ENCODE data around the gene EEF1A1.

Gene EEF1A1

DNA sequence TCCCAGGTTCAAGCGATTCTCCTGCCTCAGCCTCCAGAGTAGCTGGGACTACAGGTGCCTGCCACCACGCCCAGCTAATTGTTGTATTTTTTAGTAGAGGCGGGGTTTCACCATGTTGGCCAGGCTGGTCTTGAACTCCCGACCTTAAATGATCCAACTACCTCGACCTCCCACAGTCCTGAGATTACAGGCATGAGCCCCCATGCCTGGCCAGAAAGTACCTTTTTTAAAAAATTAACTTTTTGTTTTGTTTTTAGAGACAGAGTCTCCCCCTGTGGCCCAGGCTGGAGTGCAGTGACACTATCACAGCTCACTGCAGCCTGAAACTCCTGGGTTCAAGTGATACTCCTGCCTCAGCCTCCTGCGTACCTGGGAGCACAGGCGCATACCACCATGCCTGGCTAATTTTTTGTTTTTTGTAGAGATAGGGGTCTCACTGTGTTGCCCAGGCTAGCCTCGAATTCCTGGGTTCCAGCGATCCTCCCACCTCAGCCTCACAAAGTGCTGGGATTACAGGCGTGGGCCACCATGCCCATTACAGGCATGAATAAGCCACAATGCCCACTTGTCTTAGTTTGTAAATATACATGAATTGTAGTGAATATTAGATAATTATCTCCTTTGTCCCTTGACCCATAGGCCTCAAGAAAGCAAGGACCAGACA, 17.4 kb upstream of the EEF1A1 start:
- TF ChIP-seq SIN3A (IDR thresholded peaks at IDR 0.05; ENCODE audit: borderline replicate concordance, insufficient read depth, low read length) (no peak), FOXP2 (optimal IDR thresholded peaks at IDR 0.05; ENCODE audit: borderline replicate concordance, extremely low read depth, extremely low read length, insufficient read depth) (no peak), TAF1 (IDR thresholded peaks at IDR 0.05; ENCODE audit: borderline replicate concordance, insufficient read depth, low read length) (no peak), POLR2AphosphoS5 (IDR thresholded peaks at IDR 0.05; ENCODE audit: low read depth, low read length) (no peak)
- TF ChIP-seq, protein P1, sequence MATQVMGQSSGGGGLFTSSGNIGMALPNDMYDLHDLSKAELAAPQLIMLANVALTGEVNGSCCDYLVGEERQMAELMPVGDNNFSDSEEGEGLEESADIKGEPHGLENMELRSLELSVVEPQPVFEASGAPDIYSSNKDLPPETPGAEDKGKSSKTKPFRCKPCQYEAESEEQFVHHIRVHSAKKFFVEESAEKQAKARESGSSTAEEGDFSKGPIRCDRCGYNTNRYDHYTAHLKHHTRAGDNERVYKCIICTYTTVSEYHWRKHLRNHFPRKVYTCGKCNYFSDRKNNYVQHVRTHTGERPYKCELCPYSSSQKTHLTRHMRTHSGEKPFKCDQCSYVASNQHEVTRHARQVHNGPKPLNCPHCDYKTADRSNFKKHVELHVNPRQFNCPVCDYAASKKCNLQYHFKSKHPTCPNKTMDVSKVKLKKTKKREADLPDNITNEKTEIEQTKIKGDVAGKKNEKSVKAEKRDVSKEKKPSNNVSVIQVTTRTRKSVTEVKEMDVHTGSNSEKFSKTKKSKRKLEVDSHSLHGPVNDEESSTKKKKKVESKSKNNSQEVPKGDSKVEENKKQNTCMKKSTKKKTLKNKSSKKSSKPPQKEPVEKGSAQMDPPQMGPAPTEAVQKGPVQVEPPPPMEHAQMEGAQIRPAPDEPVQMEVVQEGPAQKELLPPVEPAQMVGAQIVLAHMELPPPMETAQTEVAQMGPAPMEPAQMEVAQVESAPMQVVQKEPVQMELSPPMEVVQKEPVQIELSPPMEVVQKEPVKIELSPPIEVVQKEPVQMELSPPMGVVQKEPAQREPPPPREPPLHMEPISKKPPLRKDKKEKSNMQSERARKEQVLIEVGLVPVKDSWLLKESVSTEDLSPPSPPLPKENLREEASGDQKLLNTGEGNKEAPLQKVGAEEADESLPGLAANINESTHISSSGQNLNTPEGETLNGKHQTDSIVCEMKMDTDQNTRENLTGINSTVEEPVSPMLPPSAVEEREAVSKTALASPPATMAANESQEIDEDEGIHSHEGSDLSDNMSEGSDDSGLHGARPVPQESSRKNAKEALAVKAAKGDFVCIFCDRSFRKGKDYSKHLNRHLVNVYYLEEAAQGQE (IDR thresholded peaks at IDR 0.05; ENCODE audit: insufficient read depth in 1 of 2, low read depth in 2 of 2, low read length in 2 of 2) = no peak

DNA sequence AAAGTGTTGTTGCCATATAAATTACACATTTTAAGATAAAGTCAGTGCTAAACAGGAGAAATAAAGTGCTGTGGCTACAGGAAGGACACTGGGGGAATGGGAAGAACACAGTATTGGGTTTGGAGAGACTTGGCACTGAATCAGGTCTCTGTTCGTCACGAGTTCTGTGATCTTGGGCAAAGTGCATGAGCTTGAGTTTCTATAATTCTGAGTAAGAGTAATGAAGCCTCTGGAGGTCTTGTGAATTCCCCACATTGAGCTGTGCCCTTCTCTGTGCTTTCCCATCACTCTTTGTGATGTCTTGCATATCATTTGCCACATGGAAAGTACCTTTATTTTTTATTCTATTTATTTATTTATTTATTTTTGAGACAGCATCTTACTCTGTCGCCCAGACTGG, 16.8 kb upstream of the EEF1A1 start:
- TF ChIP-seq SIN3A (IDR thresholded peaks at IDR 0.05; ENCODE audit: borderline replicate concordance, insufficient read depth, low read length) = no peak
- no peak for TF ChIP-seq TAF1 (IDR thresholded peaks at IDR 0.05; ENCODE audit: borderline replicate concordance, insufficient read depth, low read length)
- no peak for TF ChIP-seq POLR2AphosphoS5 (IDR thresholded peaks at IDR 0.05; ENCODE audit: low read depth, low read length)
- TF ChIP-seq, protein P1 (IDR thresholded peaks at IDR 0.05; ENCODE audit: insufficient read depth in 1 of 2, low read depth in 2 of 2, low read length in 2 of 2) = no peak
- TF ChIP-seq FOXP2 (optimal IDR thresholded peaks at IDR 0.05; ENCODE audit: borderline replicate concordance, extremely low read depth, extremely low read length, insufficient read depth) = no peak

- TF ChIP-seq, protein P1 (IDR thresholded peaks at IDR 0.05; ENCODE audit: insufficient read depth in 1 of 2, low read depth in 2 of 2, low read length in 2 of 2) = no peak
- TF ChIP-seq TAF1 (IDR thresholded peaks at IDR 0.05; ENCODE audit: borderline replicate concordance, insufficient read depth, low read length) (no peak), FOXP2 (optimal IDR thresholded peaks at IDR 0.05; ENCODE audit: borderline replicate concordance, extremely low read depth, extremely low read length, insufficient read depth) (no peak), POLR2AphosphoS5 (IDR thresholded peaks at IDR 0.05; ENCODE audit: low read depth, low read length) (no peak), SIN3A (IDR thresholded peaks at IDR 0.05; ENCODE audit: borderline replicate concordance, insufficient read depth, low read length) (no peak)
Measured at GRCh38 chr6:73534628-73535027, 13.8 kb upstream of the EEF1A1 start.

GRCh38 chr6:73532293-73532692, 11.5 kb upstream of the EEF1A1 start:
- TF ChIP-seq SIN3A (IDR thresholded peaks at IDR 0.05; ENCODE audit: borderline replicate concordance, insufficient read depth, low read length) = no peak
- TF ChIP-seq, protein P1 (IDR thresholded peaks at IDR 0.05; ENCODE audit: insufficient read depth in 1 of 2, low read depth in 2 of 2, low read length in 2 of 2) = no peak
- TF ChIP-seq POLR2AphosphoS5 (IDR thresholded peaks at IDR 0.05; ENCODE audit: low read depth, low read length) = no peak
- no peak for TF ChIP-seq TAF1 (IDR thresholded peaks at IDR 0.05; ENCODE audit: borderline replicate concordance, insufficient read depth, low read length)
- TF ChIP-seq FOXP2 (optimal IDR thresholded peaks at IDR 0.05; ENCODE audit: borderline replicate concordance, extremely low read depth, extremely low read length, insufficient read depth) = no peak

Data from PFSK-1 (cell line).